Lower leg skin (tissue), 3 donors: ENCODE results near the gene PWWP3B.

Experiments
- CTCF ChIP-seq, 3 donors: fragments of 450-650 bp; IDR thresholded peaks; one replicate each; pipeline ENCODE4 v1.5.1; 2016; ENCODE audit warnings: antibody characterized with exemption in 3 of 3, mild to moderate bottlenecking in 3 of 3, moderate library complexity in 2 of 3
- POLR2A ChIP-seq, 2 donors: fragments of 450-650 bp; IDR thresholded peaks; one replicate each; pipeline ENCODE4 v1.6.1; 2016 to 2017; ENCODE audit warnings: antibody characterized with exemption in 2 of 2, mild to moderate bottlenecking in 1 of 2, moderate library complexity in 1 of 2

DNA sequence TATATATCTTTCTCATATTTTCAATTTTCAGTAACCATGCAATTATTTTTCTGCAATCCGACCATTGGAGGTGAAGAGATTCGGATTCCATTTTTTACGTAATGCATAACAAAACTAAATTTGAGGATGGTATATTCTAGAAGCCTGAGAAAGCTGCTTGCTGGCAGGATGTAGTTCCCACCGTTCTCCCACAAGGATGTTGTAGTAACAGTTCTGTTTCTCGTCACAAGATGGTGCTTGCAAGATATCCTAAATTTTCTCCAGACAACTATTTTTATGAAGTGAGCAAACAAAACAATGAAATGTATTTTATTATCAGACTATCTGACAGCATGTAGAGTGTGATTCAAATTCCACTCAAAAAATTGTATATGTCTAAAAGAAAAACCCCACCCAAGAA is 10.7 kb downstream of the PWWP3B start:
- TF ChIP-seq CTCF (IDR thresholded peaks at IDR 0.05) (no peak), POLR2A (IDR thresholded peaks at IDR 0.05) (no peak)
